ENCODE measurements around the gene CNNM2.

DNA sequence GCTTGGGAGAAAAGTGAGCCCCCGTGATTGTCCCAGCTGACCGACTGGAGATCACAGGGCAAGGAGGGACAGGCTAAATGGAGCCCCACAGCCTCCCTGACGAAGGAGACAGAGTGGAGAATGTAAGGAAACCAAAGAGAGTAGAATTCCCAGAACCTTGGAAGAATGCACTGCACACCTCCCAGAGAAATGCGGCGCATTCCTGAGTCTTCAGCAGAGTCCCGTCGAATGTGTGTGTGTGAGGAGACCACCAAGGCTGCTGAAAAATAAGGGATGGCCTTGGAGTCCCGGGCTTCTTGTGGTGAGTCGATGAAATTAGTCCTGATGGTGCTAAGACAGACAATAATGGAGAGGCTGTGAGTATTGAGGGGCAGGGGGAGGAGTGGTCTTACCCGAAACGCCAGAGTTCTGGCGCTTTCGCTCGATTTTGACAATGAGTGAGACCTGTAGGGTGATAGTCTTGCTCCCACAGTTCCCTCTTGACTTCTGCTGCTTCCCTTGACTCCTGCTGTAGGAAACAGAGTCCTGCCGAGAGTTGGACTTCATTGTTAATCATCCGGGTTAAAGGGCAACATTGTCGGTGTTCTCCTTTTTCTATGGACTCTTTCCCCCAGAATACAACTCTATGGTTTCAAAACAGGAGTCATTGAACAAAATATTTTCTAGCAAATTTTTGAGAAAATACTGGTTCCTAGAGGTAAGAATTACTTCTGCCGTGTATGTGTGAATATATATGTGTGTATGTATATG lies 103.2 kb downstream of the CNNM2 start:
- TF ChIP-seq, protein P1, sequence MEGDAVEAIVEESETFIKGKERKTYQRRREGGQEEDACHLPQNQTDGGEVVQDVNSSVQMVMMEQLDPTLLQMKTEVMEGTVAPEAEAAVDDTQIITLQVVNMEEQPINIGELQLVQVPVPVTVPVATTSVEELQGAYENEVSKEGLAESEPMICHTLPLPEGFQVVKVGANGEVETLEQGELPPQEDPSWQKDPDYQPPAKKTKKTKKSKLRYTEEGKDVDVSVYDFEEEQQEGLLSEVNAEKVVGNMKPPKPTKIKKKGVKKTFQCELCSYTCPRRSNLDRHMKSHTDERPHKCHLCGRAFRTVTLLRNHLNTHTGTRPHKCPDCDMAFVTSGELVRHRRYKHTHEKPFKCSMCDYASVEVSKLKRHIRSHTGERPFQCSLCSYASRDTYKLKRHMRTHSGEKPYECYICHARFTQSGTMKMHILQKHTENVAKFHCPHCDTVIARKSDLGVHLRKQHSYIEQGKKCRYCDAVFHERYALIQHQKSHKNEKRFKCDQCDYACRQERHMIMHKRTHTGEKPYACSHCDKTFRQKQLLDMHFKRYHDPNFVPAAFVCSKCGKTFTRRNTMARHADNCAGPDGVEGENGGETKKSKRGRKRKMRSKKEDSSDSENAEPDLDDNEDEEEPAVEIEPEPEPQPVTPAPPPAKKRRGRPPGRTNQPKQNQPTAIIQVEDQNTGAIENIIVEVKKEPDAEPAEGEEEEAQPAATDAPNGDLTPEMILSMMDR (IDR thresholded peaks at IDR 0.05; ENCODE audit: insufficient read depth, low read length), result no peak
- TF ChIP-seq, protein P2, sequence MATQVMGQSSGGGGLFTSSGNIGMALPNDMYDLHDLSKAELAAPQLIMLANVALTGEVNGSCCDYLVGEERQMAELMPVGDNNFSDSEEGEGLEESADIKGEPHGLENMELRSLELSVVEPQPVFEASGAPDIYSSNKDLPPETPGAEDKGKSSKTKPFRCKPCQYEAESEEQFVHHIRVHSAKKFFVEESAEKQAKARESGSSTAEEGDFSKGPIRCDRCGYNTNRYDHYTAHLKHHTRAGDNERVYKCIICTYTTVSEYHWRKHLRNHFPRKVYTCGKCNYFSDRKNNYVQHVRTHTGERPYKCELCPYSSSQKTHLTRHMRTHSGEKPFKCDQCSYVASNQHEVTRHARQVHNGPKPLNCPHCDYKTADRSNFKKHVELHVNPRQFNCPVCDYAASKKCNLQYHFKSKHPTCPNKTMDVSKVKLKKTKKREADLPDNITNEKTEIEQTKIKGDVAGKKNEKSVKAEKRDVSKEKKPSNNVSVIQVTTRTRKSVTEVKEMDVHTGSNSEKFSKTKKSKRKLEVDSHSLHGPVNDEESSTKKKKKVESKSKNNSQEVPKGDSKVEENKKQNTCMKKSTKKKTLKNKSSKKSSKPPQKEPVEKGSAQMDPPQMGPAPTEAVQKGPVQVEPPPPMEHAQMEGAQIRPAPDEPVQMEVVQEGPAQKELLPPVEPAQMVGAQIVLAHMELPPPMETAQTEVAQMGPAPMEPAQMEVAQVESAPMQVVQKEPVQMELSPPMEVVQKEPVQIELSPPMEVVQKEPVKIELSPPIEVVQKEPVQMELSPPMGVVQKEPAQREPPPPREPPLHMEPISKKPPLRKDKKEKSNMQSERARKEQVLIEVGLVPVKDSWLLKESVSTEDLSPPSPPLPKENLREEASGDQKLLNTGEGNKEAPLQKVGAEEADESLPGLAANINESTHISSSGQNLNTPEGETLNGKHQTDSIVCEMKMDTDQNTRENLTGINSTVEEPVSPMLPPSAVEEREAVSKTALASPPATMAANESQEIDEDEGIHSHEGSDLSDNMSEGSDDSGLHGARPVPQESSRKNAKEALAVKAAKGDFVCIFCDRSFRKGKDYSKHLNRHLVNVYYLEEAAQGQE (IDR thresholded peaks at IDR 0.05; ENCODE audit: insufficient replicate concordance, low read depth), result no peak
